Neuronal stem cell (in vitro differentiated cells): ENCODE data around the gene DHX16.
A peak's percentile ranks its signal among the peaks of the same experiment; 100 is the strongest.

Experiments used
- DNase-seq: peaks from one replicate; pipeline ENCODE4 v3.0.0-alpha.2; 2013; ENCODE audit warnings: low spot score
- H2AFZ ChIP-seq: one replicate; pipeline ENCODE4 v1.6.1; 2013; ENCODE audit warnings: mild to moderate bottlenecking, low read length, inconsistent platforms
- H2AK5ac ChIP-seq: 2 replicates; pipeline ENCODE4 v1.6.1; 2013; ENCODE audit warnings: low read depth, mild to moderate bottlenecking, inconsistent platforms, low read length, moderate library complexity, mixed read lengths
- H2BK120ac ChIP-seq: 2 replicates; pipeline ENCODE4 v1.6.1; 2013; ENCODE audit warnings: low read depth, mild to moderate bottlenecking, inconsistent platforms, low read length, moderate library complexity, mixed read lengths
- H2BK12ac ChIP-seq: one replicate; pipeline ENCODE4 v1.6.1; 2013; ENCODE audit warnings: low read length, inconsistent platforms
- H2BK15ac ChIP-seq: 2 replicates; pipeline ENCODE4 v1.6.1; 2013; ENCODE audit warnings: mild to moderate bottlenecking, low read length, inconsistent platforms, mixed read lengths
- H2BK5ac ChIP-seq: one replicate; pipeline ENCODE4 v1.6.1; 2013; ENCODE audit warnings: inconsistent platforms, mild to moderate bottlenecking, low read length, moderate library complexity
- H3K14ac ChIP-seq: one replicate; pipeline ENCODE4 v1.6.1; 2013; ENCODE audit warnings: low read length, inconsistent platforms
- H3K18ac ChIP-seq: 2 replicates; pipeline ENCODE4 v1.6.1; 2013; ENCODE audit warnings: low read length, inconsistent platforms
- H3K23ac ChIP-seq: 2 replicates; pipeline ENCODE4 v1.6.1; 2013; ENCODE audit warnings: low read depth, mild to moderate bottlenecking, mixed read lengths, low read length, inconsistent platforms; ENCODE audit not compliant: poor library complexity
- H3K27ac ChIP-seq: replicated peaks from 3 replicates; pipeline ENCODE4 v1.5.1; 2013; ENCODE audit warnings: low read length, inconsistent platforms
- H3K27me3 ChIP-seq, 3 experiments: 2 replicates each; pipeline ENCODE4 v1.6.1; 2013; ENCODE audit warnings: low read length in 3 of 3, mild to moderate bottlenecking in 2 of 3, inconsistent platforms in 1 of 3, low read depth in 1 of 3, mixed read lengths in 1 of 3, moderate library complexity in 1 of 3; ENCODE audit not compliant: control insufficient read depth in 3 of 3, insufficient read depth in 3 of 3
- H3K36me3 ChIP-seq, 2 donors: replicated peaks in 1 of 2; 2 replicates each; pipeline ENCODE4 v1.6.1; 2013; ENCODE audit warnings: low read length in 2 of 2; ENCODE audit not compliant: control insufficient read depth in 2 of 2, insufficient read depth in 2 of 2
- H3K4ac ChIP-seq: 2 replicates; pipeline ENCODE4 v1.6.1; 2013; ENCODE audit warnings: inconsistent platforms, mild to moderate bottlenecking, low read length, moderate library complexity
- H3K4me1 ChIP-seq, 2 donors: 1 replicate in 1 of 2; 2 replicates in 1 of 2; pipeline ENCODE4 v1.6.1; 2013; ENCODE audit warnings: low read length in 2 of 2, low read depth in 1 of 2; ENCODE audit not compliant: control insufficient read depth in 2 of 2, insufficient read depth in 1 of 2
- H3K4me2 ChIP-seq: one replicate; pipeline ENCODE4 v1.6.1; 2013; ENCODE audit warnings: mild to moderate bottlenecking, low read length, inconsistent platforms; ENCODE audit not compliant: insufficient read depth, poor library complexity, severe bottlenecking
- H3K4me3 ChIP-seq, 2 donors: 2 replicates each; pipeline ENCODE4 v1.5.1; 2013; ENCODE audit warnings: low read length in 2 of 2, mild to moderate bottlenecking in 2 of 2, inconsistent platforms in 1 of 2, moderate library complexity in 1 of 2
- H3K79me1 ChIP-seq: one replicate; pipeline ENCODE4 v1.6.1; 2013; ENCODE audit warnings: low read depth, mild to moderate bottlenecking, inconsistent platforms, low read length, moderate library complexity
- H3K9ac ChIP-seq: one replicate; pipeline ENCODE4 v1.6.1; 2013; ENCODE audit warnings: mild to moderate bottlenecking, low read depth, low read length, inconsistent platforms; ENCODE audit not compliant: poor library complexity
- H3K9me3 ChIP-seq, 2 donors: replicated peaks in 1 of 2; 2 replicates each; pipeline versions ENCODE3 to v1.6.1; 2013; ENCODE audit warnings: low read length in 2 of 2, mild to moderate bottlenecking in 2 of 2, inconsistent platforms in 1 of 2, low read depth in 1 of 2, mixed read lengths in 1 of 2, moderate library complexity in 1 of 2; ENCODE audit not compliant: control insufficient read depth in 2 of 2, insufficient read depth in 1 of 2
- H4K8ac ChIP-seq: one replicate; pipeline ENCODE4 v1.6.1; 2013; ENCODE audit warnings: low read depth, mild to moderate bottlenecking, inconsistent platforms, low read length, moderate library complexity
- H4K91ac ChIP-seq: one replicate; pipeline ENCODE4 v1.6.1; 2013; ENCODE audit warnings: low read length, low read depth, mild to moderate bottlenecking, inconsistent platforms; ENCODE audit not compliant: poor library complexity
- WGBS, 2 donors: extraction: QIAGEN DNeasy Blood & Tissue Kit; methylation state at CpG; one replicate each; pipeline ENCODE4 v1.1.7; 2013; ENCODE audit warnings: missing lambda C conversion rate in 2 of 2, mixed read lengths in 1 of 2; ENCODE audit not compliant: insufficient read length in 2 of 2, insufficient replicate concordance in 1 of 2; ENCODE audit errors: extremely low coverage in 2 of 2; 5-methylcytosine and 5-hydroxymethylcytosine counted together

The DHX16 gene

DNA sequence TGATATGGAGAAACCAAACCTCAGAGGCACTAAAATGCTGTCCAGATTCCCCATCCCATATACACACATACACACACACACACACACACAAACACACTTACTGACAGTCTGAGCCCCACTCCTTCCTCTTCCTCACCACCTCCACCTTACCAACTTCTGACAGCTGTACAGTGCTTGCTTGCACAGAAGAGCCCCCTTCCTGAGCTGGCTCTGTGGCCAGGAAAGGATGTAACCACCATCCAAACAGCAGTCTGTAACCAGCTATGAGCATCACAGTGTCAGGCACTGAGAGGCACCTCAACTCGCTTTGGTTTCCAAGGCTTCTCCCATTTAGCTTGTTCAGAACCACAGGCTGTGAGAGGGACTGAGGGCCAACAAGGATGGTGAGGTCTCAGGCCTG is 31.8 kb downstream of the DHX16 start:
- Histone ChIP-seq H3K23ac (no peak overlapping the region), H3K4me1 (peaks cover 0 to 2% of the 10 kb centered on the region in 2 donors), H4K91ac (no peak overlapping the region), H2AFZ (no peak overlapping the region), H3K4me2 (no peak overlapping the region), H3K27me3 (no peaks in the 10 kb centered on the region), H2BK5ac (no peak overlapping the region), H4K8ac (no peak overlapping the region), H3K4me3 (no peak overlapping the region), H3K14ac (no peak overlapping the region), H2BK120ac (no peak overlapping the region), H2BK15ac (no peak overlapping the region), H3K18ac (no peak overlapping the region), H3K9ac (no peak overlapping the region), H3K36me3 (peaks cover 48 to 85% of the 10 kb centered on the region in 2 donors), H3K9me3 (no peaks in the 10 kb centered on the region), H3K4ac (no peak overlapping the region), H3K27ac (no peak overlapping the region), H2BK12ac (no peak overlapping the region), H2AK5ac (no peak overlapping the region), H3K79me1 (peaks cover 7% of the 10 kb centered on the region)
- DNase-seq, result no peak
- no CpG with 5 or more reads among the region's 1 CpG for WGBS, 2 donors

DNA sequence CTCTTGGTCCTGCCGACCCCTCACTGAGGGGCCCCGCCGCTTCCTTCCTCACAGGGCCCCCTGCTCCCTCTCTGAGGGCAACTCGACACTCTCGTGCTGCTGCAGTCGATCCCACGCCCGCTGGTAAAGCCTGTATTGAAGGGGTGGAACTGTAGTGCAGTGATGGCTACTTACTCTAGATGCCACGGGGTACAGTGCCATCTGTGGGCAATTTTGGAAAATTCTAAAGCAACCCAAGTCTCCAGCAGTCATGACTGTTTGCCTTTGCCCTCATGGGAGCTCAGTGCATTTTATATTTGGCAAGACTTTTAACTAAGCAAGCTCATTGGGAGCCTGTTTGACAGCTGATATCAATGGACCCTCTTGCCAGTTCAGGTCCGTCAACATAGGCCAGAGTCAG is 32.3 kb downstream of the DHX16 start:
- Histone ChIP-seq H2AFZ (no peak overlapping the region), H3K14ac (no peak overlapping the region), H4K91ac (no peak overlapping the region), H3K23ac (no peak overlapping the region), H3K79me1 (peaks cover 7% of the 10 kb centered on the region), H3K4me3 (no peak overlapping the region), H2BK12ac (no peak overlapping the region), H3K4me1 (no peaks in the 10 kb centered on the region), H3K9me3 (no peaks in the 10 kb centered on the region), H2BK120ac (no peak overlapping the region), H3K27me3 (no peaks in the 10 kb centered on the region), H2BK15ac (no peak overlapping the region), H3K27ac (no peak overlapping the region), H2BK5ac (no peak overlapping the region), H3K4ac (no peak overlapping the region), H2AK5ac (no peak overlapping the region), H3K9ac (no peak overlapping the region), H3K18ac (no peak overlapping the region), H4K8ac (no peak overlapping the region), H3K36me3 (peaks cover 46 to 85% of the 10 kb centered on the region in 2 donors), H3K4me2 (no peak overlapping the region)
- no CpG with 5 or more reads among the region's 10 CpGs for WGBS, 2 donors
- DNase-seq, result no peak

DNA sequence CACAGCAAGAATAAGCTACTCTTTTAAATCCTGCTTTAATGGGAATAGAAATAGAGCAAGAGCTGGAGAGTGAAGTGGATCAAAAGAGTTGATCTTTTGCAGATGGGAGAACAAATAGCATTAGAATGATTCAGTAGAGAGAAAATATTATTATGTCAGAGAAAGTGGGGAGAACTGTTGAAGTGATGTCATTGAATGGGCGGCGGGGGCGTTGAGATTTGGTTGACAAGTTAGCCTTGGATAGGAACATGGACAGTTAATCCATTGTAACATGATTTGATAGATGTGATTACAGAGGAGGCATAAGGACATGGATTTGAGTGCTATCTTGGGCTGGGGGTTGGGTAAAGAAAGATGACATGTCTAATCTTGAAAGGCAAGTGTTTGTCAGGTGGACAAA is 37.0 kb downstream of the DHX16 start:
- Histone ChIP-seq H2BK5ac (no peak overlapping the region), H3K18ac (no peak overlapping the region), H3K9me3 (no peaks in the 10 kb centered on the region), H3K4ac (no peak overlapping the region), H2AFZ (no peak overlapping the region), H3K36me3 (peaks cover 27 to 84% of the 10 kb centered on the region in 2 donors), H3K4me1 (no peaks in the 10 kb centered on the region), H2BK12ac (no peak overlapping the region), H3K27ac (no peak overlapping the region), H2BK120ac (no peak overlapping the region), H3K4me3 (no peak overlapping the region), H3K79me1 (no peaks in the 10 kb centered on the region), H4K8ac (no peak overlapping the region), H3K14ac (no peak overlapping the region), H3K4me2 (no peak overlapping the region), H3K27me3 (no peaks in the 10 kb centered on the region), H2AK5ac (no peak overlapping the region), H2BK15ac (no peak overlapping the region), H3K9ac (no peak overlapping the region), H4K91ac (no peak overlapping the region), H3K23ac (no peak overlapping the region)
- no peak for DNase-seq
- no CpG with 5 or more reads among the region's 3 CpGs for WGBS, 2 donors

DNA sequence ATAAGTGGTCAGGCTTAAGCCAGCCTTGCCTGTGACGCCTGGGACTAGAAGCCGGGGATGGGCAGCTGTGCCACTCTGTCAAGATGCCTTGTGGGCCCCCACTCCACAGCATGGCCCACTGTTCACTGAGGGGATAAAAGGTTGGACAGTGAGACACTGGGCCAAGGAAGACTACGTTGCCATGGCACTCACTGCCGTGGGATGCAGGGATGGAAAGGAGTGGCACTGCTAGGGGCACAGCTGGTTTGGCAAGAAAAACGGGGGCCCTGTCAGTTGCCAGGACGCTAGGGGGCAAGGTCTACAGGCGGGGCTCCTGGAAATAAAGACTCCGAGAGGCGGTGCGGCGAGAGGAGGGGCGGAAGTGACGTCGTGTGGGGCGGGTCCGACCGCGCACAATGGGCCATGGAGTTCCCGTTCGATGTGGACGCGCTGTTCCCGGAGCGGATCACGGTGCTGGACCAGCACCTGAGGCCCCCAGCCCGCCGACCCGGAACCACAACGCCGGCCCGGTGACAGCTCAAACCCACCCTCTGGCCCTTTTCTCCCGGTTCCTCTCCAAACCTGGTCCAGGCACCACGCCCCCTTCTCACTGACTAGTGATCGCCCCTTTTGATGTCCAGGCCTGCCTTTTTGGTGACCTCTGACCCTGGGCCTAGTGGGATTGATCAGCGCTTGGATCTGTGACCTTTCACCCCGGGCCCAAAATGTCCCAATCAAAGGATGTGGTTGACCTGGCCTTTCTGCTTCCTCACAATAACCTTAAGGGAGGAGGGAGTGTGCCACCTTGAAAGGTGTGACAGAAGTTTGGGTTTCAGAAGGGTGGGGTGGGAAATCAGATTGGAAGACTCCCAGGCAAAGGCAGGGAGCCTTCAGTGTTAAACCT is 46.1 kb downstream of the DHX16 start, which contains the start of gene ATAT1:
Gene ATAT1, plus strand, starts transcription at position 391 of the 883 bp plus-strand sequence.
- H4K8ac ChIP-seq, result peak within 1 kb of the TSS; percentile 93
- peak; percentile 77 for DNase-seq
- peak within 1 kb of the TSS; percentile 98 for H2BK5ac ChIP-seq
- H3K18ac ChIP-seq, result peak within 1 kb of the TSS; percentile 95
- H3K9me3 ChIP-seq, result no peaks in the 10 kb centered on the region
- H3K36me3 ChIP-seq, result peaks cover 34 to 89% of the 10 kb centered on the region in 2 donors
- H2AK5ac ChIP-seq, result peak within 1 kb of the TSS; percentile 41
- H3K79me1 ChIP-seq, result peaks cover 3% of the 10 kb centered on the region
- no peak within 1 kb of the TSS for H2BK12ac ChIP-seq
- H3K4me2 ChIP-seq, result peak within 1 kb of the TSS; percentile 92
- H3K4me1 ChIP-seq, result peaks cover 5 to 7% of the 10 kb centered on the region in 2 donors
- H2BK15ac ChIP-seq, result peak within 1 kb of the TSS; percentile 64
- peak within 1 kb of the TSS; percentile 76 for H2BK120ac ChIP-seq
- peak within 1 kb of the TSS; percentile 85 for H2AFZ ChIP-seq
- H3K23ac ChIP-seq, result peak within 1 kb of the TSS; percentile 37
- no peak within 1 kb of the TSS for H3K14ac ChIP-seq
- no CpG with 5 or more reads among the region's 36 CpGs for WGBS, 2 donors
- peak within 1 kb of the TSS; percentile 82 to 86 for H3K4me3 ChIP-seq
- no peaks in the 10 kb centered on the region for H3K27me3 ChIP-seq
- H3K4ac ChIP-seq, result no peak within 1 kb of the TSS
- H4K91ac ChIP-seq, result no peak within 1 kb of the TSS
- peak within 1 kb of the TSS; percentile 87 for H3K9ac ChIP-seq
- H3K27ac ChIP-seq, result peak within 1 kb of the TSS; percentile 60
